A549 (cell line): ENCODE results near the gene LARGE1. TPM values are rescaled to one million over a fixed set of nuclear protein-coding genes. Genes with fewer than 3 reads are reported as not detected.

Source experiments
- ATAC-seq, 2 experiments: fragments of 200-7000 bp in 1 of 2; fragments of >200 bp in 1 of 2; cut with Nextera tagmentation in 1 of 2; cut with Tn5 transposase in 1 of 2; 3 replicates each; pipeline versions ENCODE4 v1.8.0 to v1.9.1; 2018 to 2020; ENCODE audit warnings: mild to moderate bottlenecking in 1 of 2, moderate library complexity in 1 of 2
- CTCF ChIA-PET: fragments of 300-600 bp; sonication (Branson Sonifier 250); formaldehyde crosslinking; extraction: SDS; loops from one replicate; lab custom pipeline; 2021; ENCODE audit warnings: antibody characterized with exemption, inconsistent platforms; lab: Yijun Ruan, JAX
- POLR2A ChIA-PET: fragments of 350-600 bp; formaldehyde crosslinking; extraction: SDS; loops from one replicate; lab custom pipeline; 2021; ENCODE audit warnings: antibody characterized with exemption, inconsistent platforms; lab: Yijun Ruan, JAX
- DNase-seq, 2 experiments: peaks; one replicate each; pipeline versions ENCODE4 v3.0.0 to v3.0.0-alpha.2; 2011 to 2016; ENCODE audit warnings: low read depth in 1 of 2, low spot score in 1 of 2
- FAIRE-seq: peaks from 2 replicates; lab custom pipeline; 2011; peaks lifted over from hg19 to GRCh38; lab: Jason Lieb, UNC
- H3K27ac ChIP-seq, 2 experiments: fragments of >200 bp; sonication (Bioruptor Twin); formaldehyde crosslinking; 3 replicates each; pipeline ENCODE4 v1.5.1; 2016 to 2017
- H3K4me1 ChIP-seq: fragments of >200 bp; sonication (Bioruptor Twin); formaldehyde crosslinking; 3 replicates; pipeline ENCODE4 v1.6.1; 2016
- H3K4me2 ChIP-seq: fragments of >200 bp; sonication (Bioruptor Twin); formaldehyde crosslinking; 3 replicates; pipeline ENCODE4 v1.6.1; 2016
- H3K4me3 ChIP-seq: fragments of >200 bp; sonication (Bioruptor Twin); formaldehyde crosslinking; 3 replicates; pipeline ENCODE4 v1.5.1; 2016
- H3K9me3 ChIP-seq: fragments of >200 bp; sonication (Bioruptor Twin); formaldehyde crosslinking; 3 replicates; pipeline ENCODE4 v1.6.1; 2016
- ATOH8 ChIP-seq: fragments of 250-450 bp; sonication (Bioruptor Pico); IDR thresholded peaks from 2 replicates; pipeline ENCODE4 v1.5.0; 2020; ENCODE audit warnings: low read depth, mild to moderate bottlenecking, moderate library complexity
- BHLHE40 ChIP-seq: IDR thresholded peaks from 2 replicates; pipeline ENCODE4 v1.6.1; 2012; ENCODE audit warnings: low read depth, low read length, inconsistent platforms
- CEBPB ChIP-seq, 2 experiments: fragments of >200 bp in 1 of 2; sonication (Bioruptor Twin) in 1 of 2; formaldehyde crosslinking in 1 of 2; IDR thresholded peaks; 2 replicates each; pipeline ENCODE4 v1.6.1; 2012 to 2016
- EHF ChIP-seq: fragments of 250-450 bp; sonication (Bioruptor Pico); IDR thresholded peaks from 2 replicates; pipeline ENCODE4 v1.5.0; 2020; ENCODE audit warnings: mild to moderate bottlenecking
- EP300 ChIP-seq, 2 experiments: fragments of >200 bp; sonication (Bioruptor Twin); formaldehyde crosslinking; IDR thresholded peaks; 2 replicates in 1 of 2; 3 replicates in 1 of 2; pipeline ENCODE4 v1.6.1; 2016 to 2017
- HDAC2 ChIP-seq: fragments of 200-600 bp; sonication (generic); IDR thresholded peaks from 2 replicates; pipeline ENCODE4 v1.6.1; 2016
- HMGXB4 ChIP-seq: fragments of 250-450 bp; sonication (Bioruptor Pico); IDR thresholded peaks from 2 replicates; pipeline ENCODE4 v1.5.0; 2021; ENCODE audit warnings: mild to moderate bottlenecking, moderate library complexity, borderline replicate concordance
- HOXB13 ChIP-seq: fragments of 250-450 bp; sonication (Bioruptor Pico); IDR thresholded peaks from 2 replicates; pipeline ENCODE4 v1.5.0; 2020; ENCODE audit warnings: low read depth, mild to moderate bottlenecking, moderate library complexity
- KDM1A ChIP-seq: fragments of 200-600 bp; sonication (generic); IDR thresholded peaks from 2 replicates; pipeline ENCODE4 v1.6.1; 2016; ENCODE audit warnings: low read depth, mild to moderate bottlenecking
- MAX ChIP-seq: IDR thresholded peaks from 2 replicates; pipeline ENCODE4 v1.6.1; 2012
- MAZ ChIP-seq: fragments of 150-350 bp; IDR thresholded peaks from 2 replicates; pipeline ENCODE4 v1.6.1; 2014; ENCODE audit warnings: antibody characterized with exemption, low read depth, low read length, borderline replicate concordance
- MYC ChIP-seq: IDR thresholded peaks from 2 replicates; pipeline ENCODE4 v1.6.1; 2012; ENCODE audit warnings: mild to moderate bottlenecking, inconsistent platforms, low read length, improper control_type of control experiment, borderline replicate concordance
- NR3C1 ChIP-seq: fragments of >200 bp; sonication (Bioruptor Twin); formaldehyde crosslinking; IDR thresholded peaks from 3 replicates; pipeline ENCODE4 v1.6.1; 2017
- PHF8 ChIP-seq: fragments of 200-600 bp; sonication (generic); IDR thresholded peaks from 2 replicates; pipeline ENCODE4 v1.6.1; 2016; ENCODE audit warnings: low read depth, mild to moderate bottlenecking, antibody characterized with exemption, moderate library complexity, borderline replicate concordance
- REST ChIP-seq: fragments of 200-600 bp; sonication (generic); IDR thresholded peaks from 2 replicates; pipeline ENCODE4 v1.6.1; 2016; ENCODE audit warnings: antibody characterized with exemption, mild to moderate bottlenecking, moderate library complexity
- SMC3 ChIP-seq: fragments of >200 bp; sonication (Bioruptor Twin); formaldehyde crosslinking; IDR thresholded peaks from 3 replicates; pipeline ENCODE4 v1.6.1; 2018; ENCODE audit warnings: inconsistent platforms
- USF2 ChIP-seq: fragments of 450-650 bp; IDR thresholded peaks from 2 replicates; pipeline ENCODE4 v1.6.1; 2014; ENCODE audit warnings: antibody characterized with exemption
- ZC3H11A ChIP-seq: fragments of 450-650 bp; IDR thresholded peaks from 2 replicates; pipeline ENCODE4 v1.6.1; 2014; ENCODE audit warnings: antibody characterized with exemption, mild to moderate bottlenecking
- ZNF302 ChIP-seq: fragments of 250-450 bp; sonication (Bioruptor Pico); IDR thresholded peaks from 2 replicates; pipeline ENCODE4 v1.9.0; 2021; ENCODE audit warnings: inconsistent platforms, mild to moderate bottlenecking, moderate library complexity
- ZSCAN20 ChIP-seq: fragments of 250-450 bp; sonication (Bioruptor Pico); IDR thresholded peaks from 2 replicates; pipeline ENCODE4 v1.8.0; 2022; ENCODE audit warnings: mild to moderate bottlenecking, moderate library complexity
- WGBS: methylation state at CpG from one replicate; pipeline ENCODE4 v1.1.6; 2017; ENCODE audit errors: missing lambda C conversion rate; 5-methylcytosine and 5-hydroxymethylcytosine counted together
- polyA plus RNA-seq, 4 experiments: library from polyadenylated mRNA; depleted of rRNA in 3 of 4; stranded (reverse); fragments of >200 nt; fragmentation: RNase III in 1 of 4; extraction: RNeasy Plus Mini Kit Qiagen cat#74134 plus additional on column Dnase treatment in 1 of 4; gene quantifications; 2 replicates in 3 of 4; 3 replicates in 1 of 4; pipeline ENCODE4 v1.2.3, GENCODE V29; 2011 to 2017

The LARGE1 gene
- polyA plus RNA-seq, 2 of the 4 experiments (the other 2 are of a cell fraction) = 2.7 to 5.8 TPM

GRCh38 chr22:33817512-33818127 lies 102.7 kb downstream of the LARGE1 start:
- H3K4me2 ChIP-seq = no peak overlapping the region
- TF ChIP-seq KDM1A (no peak), HDAC2 (no peak), HMGXB4 (CRISPR knock-in tag) (no peak), CEBPB (IDR thresholded peaks at IDR 0.05) (no peak), HOXB13 (CRISPR knock-in tag) (no peak), USF2 (no peak), PHF8 (no peak), SMC3 (no peak), ZNF302 (CRISPR knock-in tag) (no peak), MAX (no peak), MAZ (no peak), BHLHE40 (no peak), REST (no peak), ZSCAN20 (CRISPR knock-in tag) (no peak), EP300 (IDR thresholded peaks at IDR 0.05) (no peak), ATOH8 (no peak), MYC (no peak), EHF (CRISPR knock-in tag) (no peak), NR3C1 (no peak), ZC3H11A (no peak)
- H3K9me3 ChIP-seq = no peaks in the 10 kb centered on the region
- FAIRE-seq = no peak
- POLR2A ChIA-PET = no interaction called here
- CTCF ChIA-PET = no interaction called here
- no peak for DNase-seq
- H3K27ac ChIP-seq = no peak overlapping the region
- no peak overlapping the region for H3K4me3 ChIP-seq
- WGBS = 70% methylated on average over 3 of the region's 4 CpGs
- no peak for ATAC-seq
- no peaks in the 10 kb centered on the region for H3K4me1 ChIP-seq
